ENCODE data around the gene FLYWCH1. TPM values are rescaled to one million over a fixed set of nuclear protein-coding genes. Genes with fewer than 3 reads are reported as not detected.

The FLYWCH1 gene
- total and polyA plus RNA-seq, 2 donors (not counting 1 experiment from before 2014, with no cell fraction given) = 78.3 to 120 TPM

DNA sequence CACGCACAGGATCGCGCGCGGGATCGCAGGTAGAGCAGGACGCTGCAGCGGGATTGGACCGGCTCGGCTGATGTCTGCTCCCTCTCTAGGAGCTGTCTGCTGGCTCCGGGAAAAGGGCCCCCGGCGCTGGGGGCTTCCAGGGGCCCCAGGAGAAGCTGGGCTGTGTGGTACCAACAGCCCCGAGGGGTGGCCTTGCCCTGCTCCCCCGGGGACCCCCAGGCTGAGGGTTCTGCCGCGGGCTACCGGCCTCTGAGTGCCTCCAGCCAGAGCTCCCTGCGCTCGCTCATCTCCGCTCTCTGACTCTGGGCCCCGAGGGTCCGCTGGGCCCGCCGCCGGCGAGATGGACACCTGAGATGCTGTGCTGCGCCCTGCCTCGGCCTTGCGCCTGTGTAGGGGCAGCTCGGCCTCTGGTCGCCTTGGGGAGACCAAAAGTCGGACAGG, 56.0 kb downstream of the FLYWCH1 start:
- ChIA-PET POLR2A (interaction anchor here (2.0 kb wide), 1 partner anchor 13 kb away, joined by 10 read pairs; the partner anchor contains the start of gene PKMYT1), CTCF (interaction anchor here (1.3 to 2.3 kb wide), 3 partner anchors 9 to 41 kb away, joined by 3 to 7 read pairs (median 5); no protein-coding TSS in a partner anchor)
- peaks cover 16% of the 10 kb centered on the region for H3K27me3 Mint-ChIP-seq
- no peaks in the 10 kb centered on the region for H3K79me2 ChIP-seq (ENCODE audit: control insufficient read depth, insufficient read depth, low read length)
- ATAC-seq (ENCODE audit: low read depth) (no peak), DNase-seq (no peak)
- H3K27me3 ChIP-seq (replicated peaks in 1 of 4; ENCODE audit: control extremely low read depth in 1 of 4, control insufficient read depth in 3 of 4, insufficient read depth in 4 of 4, low read length in 3 of 4) = peaks cover 0 to 58% (median 18%) of the 10 kb centered on the region in 4 experiments
- H3K9ac ChIP-seq (ENCODE audit: low read length) = no peak overlapping the region
- H3K36me3 ChIP-seq (replicated peaks in 1 of 2; ENCODE audit: control extremely low read depth in 1 of 2, control insufficient read depth in 1 of 2, extremely low read depth in 1 of 2, insufficient read depth in 2 of 2, low read length in 1 of 2) = no peaks in the 10 kb centered on the region
- peak overlapping the region; percentile 99 for H3K4me2 ChIP-seq (replicated peaks; ENCODE audit: low read depth, low read length, poor library complexity, severe bottlenecking)
- H3K27ac ChIP-seq (ENCODE audit: low read length in 2 of 2) = no peak overlapping the region
- 56% methylated on average over 33 of the region's 33 CpGs for WGBS (ENCODE audit: insufficient coverage)
- no peak overlapping the region for H3K27ac Mint-ChIP-seq
- intact Hi-C loops (cut with micrococcal nuclease) = loop anchor here (2.0 to 5.0 kb wide), 2 partner anchors 55 to 57 kb away; partner anchors contain the start of genes FLYWCH1, HCFC1R1, THOC6 and TNFRSF12A
- peaks cover 0 to 26% (median 0%) of the 10 kb centered on the region in 3 donors for H3K9me3 ChIP-seq (ENCODE audit: control extremely low read depth in 1 of 3, control insufficient read depth in 2 of 3, insufficient read depth in 1 of 3, low read length in 2 of 3)
- no peak overlapping the region for H3K4me3 ChIP-seq (ENCODE audit: control extremely low read depth in 1 of 5, extremely low read depth in 1 of 5, insufficient read depth in 1 of 5, low read depth in 2 of 5, low read length in 4 of 5)
- H2AFZ ChIP-seq (ENCODE audit: insufficient read depth, low read depth, low read length, poor library complexity, severe bottlenecking) = no peak overlapping the region
- H3K4me1 Mint-ChIP-seq = peaks cover 31% of the 10 kb centered on the region
- H3K4me3 Mint-ChIP-seq = peak overlapping the region; percentile 87
- no peak for TF ChIP-seq CTCF (IDR thresholded peaks at IDR 0.05)
- TF ChIP-seq EZH2 (IDR thresholded peaks at IDR 0.05; ENCODE audit: borderline replicate concordance, insufficient read depth, low read depth, low read length, poor library complexity, severe bottlenecking) = no peak
- peaks cover 29% of the 10 kb centered on the region for H4K20me1 ChIP-seq (ENCODE audit: control insufficient read depth, insufficient read depth, low read length, poor library complexity, severe bottlenecking)
- H3K4me1 ChIP-seq (ENCODE audit: control insufficient read depth in 2 of 2, insufficient read depth in 2 of 2, low read length in 2 of 2) = peaks cover 65 to 68% of the 10 kb centered on the region in 2 donors
- no peaks in the 10 kb centered on the region for H3K9me3 Mint-ChIP-seq (ENCODE audit: insufficient read depth)

GRCh38 chr16:2968368-2968737, 56.6 kb downstream of the FLYWCH1 start:
- Histone ChIP-seq H3K9ac (ENCODE audit: low read length) (peak overlapping the region; percentile 73), H4K20me1 (ENCODE audit: control insufficient read depth, insufficient read depth, low read length, poor library complexity, severe bottlenecking) (peaks cover 24% of the 10 kb centered on the region), H3K4me1 (ENCODE audit: control insufficient read depth in 2 of 2, insufficient read depth in 2 of 2, low read length in 2 of 2) (peaks cover 58 to 61% of the 10 kb centered on the region in 2 donors), H3K9me3 (ENCODE audit: control extremely low read depth in 1 of 3, control insufficient read depth in 2 of 3, insufficient read depth in 1 of 3, low read length in 2 of 3) (peaks cover 0 to 25% (median 0%) of the 10 kb centered on the region in 3 donors), H3K4me3 (ENCODE audit: control extremely low read depth in 1 of 5, extremely low read depth in 1 of 5, insufficient read depth in 1 of 5, low read depth in 2 of 5, low read length in 4 of 5) (peak overlapping the region in 4 of 5 experiments; percentile 39 to 64 (median 60)), H3K27me3 (replicated peaks in 1 of 4; ENCODE audit: control extremely low read depth in 1 of 4, control insufficient read depth in 3 of 4, insufficient read depth in 4 of 4, low read length in 3 of 4) (peaks cover 0 to 54% (median 17%) of the 10 kb centered on the region in 4 experiments), H3K27ac (ENCODE audit: low read length in 2 of 2) (no peak overlapping the region), H3K4me2 (replicated peaks; ENCODE audit: low read depth, low read length, poor library complexity, severe bottlenecking) (peak overlapping the region; percentile 99), H3K36me3 (replicated peaks in 1 of 2; ENCODE audit: control extremely low read depth in 1 of 2, control insufficient read depth in 1 of 2, extremely low read depth in 1 of 2, insufficient read depth in 2 of 2, low read length in 1 of 2) (no peaks in the 10 kb centered on the region), H3K79me2 (ENCODE audit: control insufficient read depth, insufficient read depth, low read length) (no peaks in the 10 kb centered on the region), H2AFZ (ENCODE audit: insufficient read depth, low read depth, low read length, poor library complexity, severe bottlenecking) (no peak overlapping the region)
- Mint-ChIP-seq H3K9me3 (ENCODE audit: insufficient read depth) (no peaks in the 10 kb centered on the region), H3K4me3 (peak overlapping the region; percentile 87), H3K27ac (peak overlapping the region; percentile 73), H3K27me3 (peaks cover 16% of the 10 kb centered on the region), H3K4me1 (peaks cover 28% of the 10 kb centered on the region)
- ChIA-PET CTCF (interaction anchor here (1.7 to 2.3 kb wide), 2 partner anchors 14 to 41 kb away, joined by 3 to 7 read pairs; no protein-coding TSS in a partner anchor), POLR2A (interaction anchor here (2.0 kb wide), 1 partner anchor 12 kb away, joined by 10 read pairs; the partner anchor contains the start of gene PKMYT1)
- TF ChIP-seq CTCF (IDR thresholded peaks at IDR 0.05) (no peak), EZH2 (IDR thresholded peaks at IDR 0.05; ENCODE audit: borderline replicate concordance, insufficient read depth, low read depth, low read length, poor library complexity, severe bottlenecking) (no peak)
- intact Hi-C loops (cut with micrococcal nuclease) = loop anchor here (2.0 to 5.0 kb wide), 2 partner anchors 54 to 58 kb away; partner anchors contain the start of genes FLYWCH1, HCFC1R1, THOC6 and TNFRSF12A
- WGBS (ENCODE audit: insufficient coverage) = 17% methylated on average over 18 of the region's 18 CpGs
- DNase-seq = no peak
- no peak for ATAC-seq (ENCODE audit: low read depth)

Data from B cell (primary cell).